Left ventricle myocardium inferior (tissue), 1 donor: ENCODE measurements around the gene PPP1R37. TPM values are rescaled to one million over a fixed set of nuclear protein-coding genes. Genes with fewer than 3 reads are reported as not detected.

Experiments
- DNase-seq: peaks from one replicate; pipeline ENCODE4 v3.0.0-alpha.2; 2020
- H3K27ac ChIP-seq: fragments of 200-600 bp; replicated peaks from 2 replicates; pipeline ENCODE4 v1.8.0; 2021
- H3K27me3 ChIP-seq: fragments of 200-600 bp; 2 replicates; pipeline ENCODE4 v1.8.0; 2021; ENCODE audit warnings: low read depth
- H3K36me3 ChIP-seq: fragments of 200-600 bp; 2 replicates; pipeline ENCODE4 v1.8.0; 2021
- H3K4me1 ChIP-seq: fragments of 200-600 bp; 2 replicates; pipeline ENCODE4 v1.8.0; 2021
- H3K4me3 ChIP-seq: fragments of 200-600 bp; 2 replicates; pipeline ENCODE4 v1.8.0; 2021; ENCODE audit warnings: mild to moderate bottlenecking, moderate library complexity
- H3K9me3 ChIP-seq: fragments of 200-600 bp; replicated peaks from 2 replicates; pipeline ENCODE4 v1.8.0; 2021
- CTCF ChIP-seq: fragments of 200-600 bp; IDR thresholded peaks from 2 replicates; pipeline ENCODE4 v1.8.0; 2021; ENCODE audit warnings: antibody characterized with exemption, mild to moderate bottlenecking, borderline replicate concordance
- intact Hi-C: fragments of 100-400 bp; cut with micrococcal nuclease; formaldehyde crosslinking; loops from one replicate; pipeline ENCODE4 v1.11.0; 2022
- total RNA-seq: library from RNA; stranded (reverse); fragmentation: NEBNext Ultra II Directional; extraction: Animal tissue kit (Norgen Biotek cat#: 25700); gene quantifications from one replicate; pipeline ENCODE4 v1.2.1, GENCODE V29; 2021
- donor health status: DM: no; HTN: yes; CAD: no; lungs with severe emphysema.

Gene PPP1R37
- total RNA-seq, 1 donor from 2014 or later, result 15.9 TPM

DNA sequence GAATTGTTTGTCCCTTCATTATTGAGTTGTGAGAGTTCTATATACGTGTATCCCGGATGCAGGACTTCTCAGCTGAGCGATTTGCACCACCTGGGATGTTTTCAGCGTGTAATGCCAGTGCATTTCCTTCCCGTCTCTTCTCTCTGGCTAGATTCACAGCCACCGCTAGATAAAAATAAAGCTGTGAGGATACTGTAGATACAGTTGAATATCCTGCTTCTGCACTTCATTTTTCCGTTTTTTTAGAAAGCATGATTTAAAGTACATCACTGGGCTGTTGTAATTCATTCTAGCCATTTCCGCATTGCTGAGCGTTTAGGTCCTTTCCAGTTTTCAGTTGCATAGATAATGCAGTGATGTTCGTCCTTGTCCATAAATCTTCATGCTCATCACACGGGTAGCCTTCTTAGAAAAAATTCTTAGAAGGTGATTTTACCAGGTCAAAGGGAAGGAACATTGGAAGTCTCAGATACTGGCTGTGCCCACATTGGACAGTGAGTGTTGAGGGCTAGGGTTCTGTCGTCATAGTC, 14.7 kb downstream of the PPP1R37 start:
- TF ChIP-seq CTCF, result no peak
- H3K27me3 ChIP-seq, result no peaks in the 10 kb centered on the region
- no peak overlapping the region for H3K27ac ChIP-seq
- no peaks in the 10 kb centered on the region for H3K9me3 ChIP-seq
- no peak for DNase-seq
- H3K4me3 ChIP-seq, result no peak overlapping the region
- intact Hi-C loops, result no loop called here
- no peaks in the 10 kb centered on the region for H3K36me3 ChIP-seq
- H3K4me1 ChIP-seq, result peaks cover 41% of the 10 kb centered on the region

DNA sequence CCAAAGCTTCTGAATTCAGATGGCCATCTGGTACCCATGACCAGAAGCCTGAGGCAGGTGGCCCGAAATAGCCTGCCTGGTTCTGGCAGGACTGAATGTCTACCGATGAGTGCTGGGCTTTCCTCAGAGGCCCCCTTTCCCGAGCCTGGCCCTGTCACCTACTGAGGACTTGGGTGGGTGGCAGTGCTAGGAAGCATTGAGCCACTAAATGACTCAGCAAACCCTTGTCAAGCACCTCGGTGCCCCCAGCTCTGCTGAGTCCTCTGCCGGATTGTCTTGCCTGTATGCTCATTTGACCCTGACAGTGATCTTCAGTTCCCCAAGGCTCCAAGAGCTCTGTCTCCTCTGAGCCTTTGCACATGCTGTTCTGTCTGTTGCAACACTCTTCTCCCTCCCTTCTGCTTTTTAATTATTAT, 17.9 kb downstream of the PPP1R37 start:
- Histone ChIP-seq H3K9me3 (no peaks in the 10 kb centered on the region), H3K4me1 (peaks cover 13% of the 10 kb centered on the region), H3K27ac (no peak overlapping the region), H3K4me3 (no peak overlapping the region), H3K27me3 (no peaks in the 10 kb centered on the region), H3K36me3 (no peaks in the 10 kb centered on the region)
- no peak for TF ChIP-seq CTCF
- intact Hi-C loops, result no loop called here
- DNase-seq, result no peak

GRCh38 chr19:45112111-45112827, 19.3 kb downstream of the PPP1R37 start:
- no peak for TF ChIP-seq CTCF
- Histone ChIP-seq H3K9me3 (no peaks in the 10 kb centered on the region), H3K4me3 (no peak overlapping the region), H3K4me1 (peaks cover 17% of the 10 kb centered on the region), H3K36me3 (no peaks in the 10 kb centered on the region), H3K27me3 (no peaks in the 10 kb centered on the region), H3K27ac (no peak overlapping the region)
- no peak for DNase-seq
- intact Hi-C loops, result no loop called here

DNA sequence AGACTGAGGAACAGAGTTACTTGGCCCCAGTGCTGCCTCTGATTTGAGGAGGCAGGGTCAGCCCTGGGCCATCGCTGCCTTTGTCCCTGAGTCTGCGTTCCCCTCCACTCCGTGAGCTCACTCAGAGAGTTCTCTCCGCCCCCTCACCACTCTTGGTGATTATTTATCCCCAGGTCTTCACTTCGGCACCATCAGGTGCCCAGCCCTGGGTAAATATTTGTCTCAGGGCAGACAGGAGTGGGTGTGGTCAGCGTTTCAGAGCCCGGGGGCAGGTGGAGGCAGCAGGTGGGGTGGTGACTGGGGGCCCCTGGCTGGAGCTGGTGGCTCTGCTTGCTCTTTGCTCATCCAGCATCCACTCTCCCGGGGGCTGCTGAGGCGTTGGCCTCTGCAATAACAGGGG, 20.6 kb downstream of the PPP1R37 start:
- Histone ChIP-seq H3K27me3 (no peaks in the 10 kb centered on the region), H3K9me3 (no peaks in the 10 kb centered on the region), H3K27ac (no peak overlapping the region), H3K36me3 (no peaks in the 10 kb centered on the region), H3K4me3 (no peak overlapping the region), H3K4me1 (peaks cover 31% of the 10 kb centered on the region)
- no peak for DNase-seq
- intact Hi-C loops, result no loop called here
- TF ChIP-seq CTCF, result no peak

DNA sequence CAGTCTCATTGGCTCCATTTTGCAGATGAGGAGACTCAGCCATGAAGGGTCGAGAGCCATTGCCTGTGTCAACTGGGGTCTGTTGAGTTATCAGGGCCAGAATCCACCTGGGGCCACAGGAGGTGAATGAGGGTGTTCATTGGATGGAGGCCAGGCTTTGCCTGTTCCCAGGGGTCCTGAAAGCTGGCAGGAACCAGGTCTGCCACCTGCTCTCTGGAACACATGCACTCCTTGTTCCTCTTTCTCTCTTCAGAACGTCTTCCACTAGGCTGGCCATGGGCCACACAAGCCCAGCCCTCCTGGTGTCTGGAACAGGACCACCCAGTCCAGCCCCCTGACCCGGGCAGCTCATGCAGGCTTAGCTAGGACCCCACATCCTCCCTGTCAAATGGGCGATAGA, 21.1 kb downstream of the PPP1R37 start:
- no peaks in the 10 kb centered on the region for H3K36me3 ChIP-seq
- intact Hi-C loops, result no loop called here
- H3K4me1 ChIP-seq, result peaks cover 33% of the 10 kb centered on the region
- no peak overlapping the region for H3K27ac ChIP-seq
- no peak overlapping the region for H3K4me3 ChIP-seq
- no peak for DNase-seq
- H3K9me3 ChIP-seq, result no peaks in the 10 kb centered on the region
- H3K27me3 ChIP-seq, result no peaks in the 10 kb centered on the region
- TF ChIP-seq CTCF, result no peak
